ENCODE results near the gene C1orf232. TPM values are rescaled to one million over a fixed set of nuclear protein-coding genes. Genes with fewer than 3 reads are reported as not detected.

C1orf232 gene
- total RNA-seq, 1 donor = not detected

DNA sequence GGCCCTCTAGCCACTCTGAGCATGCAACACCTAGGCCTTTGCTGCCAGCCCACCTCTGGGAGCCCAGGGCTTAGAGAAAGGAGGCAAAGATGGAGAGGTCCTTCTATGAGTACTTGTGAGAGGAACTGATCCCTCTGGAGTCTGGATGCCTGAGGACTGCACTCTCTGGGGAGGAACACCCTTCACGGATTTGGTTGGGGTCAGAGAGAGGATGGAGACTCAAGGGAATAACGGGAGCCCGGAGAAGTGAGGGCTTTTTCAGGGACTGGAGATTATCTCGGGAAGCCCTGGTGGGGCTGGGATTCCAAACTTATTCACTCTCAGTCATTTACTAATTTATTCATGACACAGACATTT, 413 bp upstream of the C1orf232 start:
- TF ChIP-seq, protein P1, sequence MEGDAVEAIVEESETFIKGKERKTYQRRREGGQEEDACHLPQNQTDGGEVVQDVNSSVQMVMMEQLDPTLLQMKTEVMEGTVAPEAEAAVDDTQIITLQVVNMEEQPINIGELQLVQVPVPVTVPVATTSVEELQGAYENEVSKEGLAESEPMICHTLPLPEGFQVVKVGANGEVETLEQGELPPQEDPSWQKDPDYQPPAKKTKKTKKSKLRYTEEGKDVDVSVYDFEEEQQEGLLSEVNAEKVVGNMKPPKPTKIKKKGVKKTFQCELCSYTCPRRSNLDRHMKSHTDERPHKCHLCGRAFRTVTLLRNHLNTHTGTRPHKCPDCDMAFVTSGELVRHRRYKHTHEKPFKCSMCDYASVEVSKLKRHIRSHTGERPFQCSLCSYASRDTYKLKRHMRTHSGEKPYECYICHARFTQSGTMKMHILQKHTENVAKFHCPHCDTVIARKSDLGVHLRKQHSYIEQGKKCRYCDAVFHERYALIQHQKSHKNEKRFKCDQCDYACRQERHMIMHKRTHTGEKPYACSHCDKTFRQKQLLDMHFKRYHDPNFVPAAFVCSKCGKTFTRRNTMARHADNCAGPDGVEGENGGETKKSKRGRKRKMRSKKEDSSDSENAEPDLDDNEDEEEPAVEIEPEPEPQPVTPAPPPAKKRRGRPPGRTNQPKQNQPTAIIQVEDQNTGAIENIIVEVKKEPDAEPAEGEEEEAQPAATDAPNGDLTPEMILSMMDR (IDR thresholded peaks at IDR 0.05; ENCODE audit: insufficient read depth, low read depth, low read length) = no peak
- H3K4me3 ChIP-seq (ENCODE audit: low read depth, low read length) = peak overlapping the region; percentile 89
- DNase-seq (ENCODE audit: low read depth) = no peak

DNA sequence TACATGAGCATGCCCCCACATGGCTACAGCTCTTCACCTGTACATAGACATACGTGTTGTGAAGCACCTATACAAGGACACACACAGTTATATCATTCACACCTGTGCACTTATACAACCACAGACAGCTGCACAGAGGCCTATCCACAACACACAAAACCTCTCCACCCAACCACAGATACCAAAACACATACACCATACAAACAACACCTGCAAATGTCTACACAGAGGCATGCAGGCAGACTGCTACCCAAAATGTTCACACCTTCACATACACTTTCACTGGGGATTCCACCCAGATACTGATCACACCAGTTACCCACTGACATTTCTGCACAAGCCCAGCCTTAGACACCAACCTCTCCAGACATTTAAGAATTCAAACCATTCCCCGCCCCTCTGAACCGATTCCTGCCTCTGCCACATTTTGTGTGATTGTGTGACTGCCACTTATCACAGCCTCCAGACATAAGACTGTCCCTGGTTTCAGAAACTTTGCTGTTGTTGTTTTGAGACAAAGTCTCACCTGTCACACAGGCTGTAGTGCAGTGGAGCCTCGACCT, 2.0 kb downstream of the C1orf232 start:
- TF ChIP-seq, protein P1 (IDR thresholded peaks at IDR 0.05; ENCODE audit: insufficient read depth, low read depth, low read length) = no peak
- DNase-seq (ENCODE audit: low read depth) = no peak
- H3K4me3 ChIP-seq (ENCODE audit: low read depth, low read length) = no peak overlapping the region

DNA sequence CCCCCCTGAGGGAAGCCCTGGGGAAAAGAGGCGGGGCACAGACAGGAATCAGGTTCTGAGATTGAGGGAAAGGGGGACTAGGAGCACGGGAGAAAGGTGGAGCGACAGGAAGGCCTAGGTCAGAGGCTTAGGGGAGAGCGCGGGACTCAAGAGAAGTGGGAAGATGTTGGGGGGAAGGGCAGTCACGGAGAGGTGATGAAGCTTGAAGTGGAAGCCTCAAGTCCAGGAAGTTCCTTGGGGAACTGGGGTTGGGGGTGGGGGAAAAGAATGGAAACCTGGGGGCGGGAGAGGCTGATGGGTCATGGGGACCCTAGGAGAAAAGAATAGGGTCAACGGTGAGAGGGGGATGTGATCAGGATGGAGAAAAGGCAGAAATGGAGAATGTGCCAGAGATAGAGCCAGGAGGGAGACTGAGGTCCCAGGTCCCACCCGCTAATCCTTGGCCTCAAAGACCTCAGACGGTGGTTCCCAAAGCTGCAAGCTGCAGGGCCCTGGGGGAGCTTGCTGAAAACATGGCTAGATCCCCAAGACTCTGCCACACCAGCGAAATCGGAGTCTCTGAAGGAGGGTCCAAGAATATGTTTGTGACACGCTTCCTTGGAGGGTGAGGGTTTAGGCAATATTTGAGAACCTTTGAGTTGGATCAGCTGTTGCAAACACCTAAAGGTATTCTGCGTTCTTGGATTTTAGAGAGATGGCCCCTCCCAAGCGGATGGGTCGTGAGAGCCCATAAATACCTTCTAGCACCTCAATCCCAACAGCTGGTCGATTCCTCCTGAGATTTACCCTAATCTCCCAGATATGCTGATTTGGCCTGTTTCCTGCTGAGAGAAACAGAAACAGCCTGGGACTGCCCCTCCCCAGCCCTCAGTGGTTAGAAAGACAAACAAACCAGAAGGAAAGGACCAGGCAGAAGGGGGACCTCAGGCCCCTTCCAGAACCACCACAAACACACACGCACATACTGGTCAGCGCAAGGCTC, 3.6 kb downstream of the C1orf232 start:
- H3K4me3 ChIP-seq (ENCODE audit: low read depth, low read length) = no peak overlapping the region
- TF ChIP-seq, protein P1 (IDR thresholded peaks at IDR 0.05; ENCODE audit: insufficient read depth, low read depth, low read length) = no peak
- DNase-seq (ENCODE audit: low read depth) = peak; percentile 64

DNA sequence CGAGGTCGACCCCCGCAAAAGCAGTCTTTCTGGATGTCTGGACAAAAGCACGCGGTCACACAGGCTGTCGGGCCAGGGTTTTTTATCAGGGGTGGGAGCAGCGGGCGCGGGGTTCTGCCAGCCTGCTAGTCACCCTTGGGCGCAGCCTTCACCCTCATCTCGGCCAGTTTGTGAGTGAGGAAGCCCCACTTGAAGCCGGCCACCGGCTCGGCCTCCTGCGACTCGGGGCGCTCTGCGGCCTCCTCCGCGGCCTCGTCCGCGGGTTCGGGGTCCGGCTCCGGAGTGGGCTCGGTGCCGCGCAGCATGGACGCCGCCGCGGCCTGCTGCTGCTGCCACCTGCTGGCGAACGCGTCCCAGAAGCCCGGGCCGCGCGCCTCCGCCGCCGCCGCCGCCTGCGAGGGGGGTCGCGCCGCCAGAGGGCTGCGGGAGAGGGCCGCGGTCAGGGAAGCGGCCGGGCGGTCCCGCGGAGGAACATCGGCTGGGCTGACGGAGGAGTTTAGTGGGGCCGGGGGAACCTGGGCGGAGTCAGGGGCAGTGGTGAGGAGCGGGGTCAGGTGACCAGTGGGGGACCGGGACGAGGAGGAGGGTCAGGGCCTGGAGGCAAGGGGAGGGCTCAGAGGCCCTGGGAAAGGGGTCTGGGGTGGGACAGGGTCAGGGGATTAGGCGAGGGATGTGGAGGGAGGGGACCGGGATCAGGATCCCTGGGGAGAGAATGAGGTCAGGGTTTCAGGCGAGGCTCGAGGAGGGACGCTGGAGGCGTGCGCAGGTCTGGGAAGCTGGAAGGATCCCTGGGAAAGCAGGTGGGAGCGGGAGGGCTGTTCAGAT, 4.5 kb downstream of the C1orf232 start:
- peak overlapping the region; percentile 47 for H3K4me3 ChIP-seq (ENCODE audit: low read depth, low read length)
- DNase-seq (ENCODE audit: low read depth) = peak; percentile 18
- TF ChIP-seq, protein P1 (IDR thresholded peaks at IDR 0.05; ENCODE audit: insufficient read depth, low read depth, low read length) = peak; percentile 30

DNA sequence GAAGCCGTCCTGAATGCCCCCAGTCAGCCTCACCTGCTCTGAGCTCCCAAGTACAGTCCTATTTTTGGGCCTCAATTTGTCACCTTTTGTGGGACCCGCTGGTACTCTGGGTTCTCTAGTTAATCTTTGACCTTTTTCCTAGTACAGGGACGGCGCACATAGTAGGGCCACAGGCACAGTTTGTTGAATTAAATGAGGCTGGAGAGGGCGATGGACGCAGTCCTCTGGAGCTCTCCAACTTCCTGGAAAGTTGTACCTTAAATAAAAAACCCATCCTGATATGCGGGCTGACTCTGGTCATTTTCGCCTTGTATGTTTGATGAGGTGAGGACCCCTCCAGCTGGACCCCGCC, 5.1 kb downstream of the C1orf232 start:
- DNase-seq (ENCODE audit: low read depth) = no peak
- no peak overlapping the region for H3K4me3 ChIP-seq (ENCODE audit: low read depth, low read length)
- TF ChIP-seq, protein P1 (IDR thresholded peaks at IDR 0.05; ENCODE audit: insufficient read depth, low read depth, low read length) = no peak

DNA sequence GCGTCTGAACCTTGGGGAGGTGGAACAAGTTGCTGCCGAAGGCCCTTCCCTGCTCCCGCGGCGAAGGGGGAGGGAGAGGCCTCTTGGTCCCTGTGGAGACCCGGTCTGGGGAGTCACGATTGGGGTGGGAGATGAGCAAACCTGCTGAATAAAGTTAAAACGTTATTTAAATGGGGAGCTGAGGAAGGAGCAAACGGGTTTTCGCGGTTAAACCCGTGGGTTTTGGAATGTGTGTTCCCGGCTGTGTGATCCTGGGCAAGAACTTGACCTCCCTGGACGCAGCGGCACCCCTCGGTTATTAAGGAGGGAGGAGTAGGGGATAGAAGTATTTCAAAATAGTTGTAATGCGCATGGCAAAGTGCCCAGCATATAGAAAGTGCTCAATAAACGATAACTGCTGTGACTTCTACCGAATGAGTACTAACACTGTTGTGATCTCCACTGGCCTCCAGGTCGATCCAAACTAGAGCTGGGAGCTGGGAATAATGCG, 6.5 kb downstream of the C1orf232 start:
- DNase-seq (ENCODE audit: low read depth) = no peak
- peak overlapping the region; percentile 48 for H3K4me3 ChIP-seq (ENCODE audit: low read depth, low read length)
- TF ChIP-seq, protein P1 (IDR thresholded peaks at IDR 0.05; ENCODE audit: insufficient read depth, low read depth, low read length) = no peak
